ENCODE measurements around the gene LARP1B.

- TF ChIP-seq, protein P1, sequence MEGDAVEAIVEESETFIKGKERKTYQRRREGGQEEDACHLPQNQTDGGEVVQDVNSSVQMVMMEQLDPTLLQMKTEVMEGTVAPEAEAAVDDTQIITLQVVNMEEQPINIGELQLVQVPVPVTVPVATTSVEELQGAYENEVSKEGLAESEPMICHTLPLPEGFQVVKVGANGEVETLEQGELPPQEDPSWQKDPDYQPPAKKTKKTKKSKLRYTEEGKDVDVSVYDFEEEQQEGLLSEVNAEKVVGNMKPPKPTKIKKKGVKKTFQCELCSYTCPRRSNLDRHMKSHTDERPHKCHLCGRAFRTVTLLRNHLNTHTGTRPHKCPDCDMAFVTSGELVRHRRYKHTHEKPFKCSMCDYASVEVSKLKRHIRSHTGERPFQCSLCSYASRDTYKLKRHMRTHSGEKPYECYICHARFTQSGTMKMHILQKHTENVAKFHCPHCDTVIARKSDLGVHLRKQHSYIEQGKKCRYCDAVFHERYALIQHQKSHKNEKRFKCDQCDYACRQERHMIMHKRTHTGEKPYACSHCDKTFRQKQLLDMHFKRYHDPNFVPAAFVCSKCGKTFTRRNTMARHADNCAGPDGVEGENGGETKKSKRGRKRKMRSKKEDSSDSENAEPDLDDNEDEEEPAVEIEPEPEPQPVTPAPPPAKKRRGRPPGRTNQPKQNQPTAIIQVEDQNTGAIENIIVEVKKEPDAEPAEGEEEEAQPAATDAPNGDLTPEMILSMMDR (conservative IDR thresholded peaks at IDR 0.05; ENCODE audit: low read depth, low read length) = no peak
- TF ChIP-seq EZH2 (IDR thresholded peaks at IDR 0.05; ENCODE audit: borderline replicate concordance, low read depth, low read length, poor library complexity, severe bottlenecking) = no peak
Measured at GRCh38 chr4:128135391-128135790, 74.3 kb downstream of the LARP1B start.

All from A673 (cell line).